HG02943 (cell line): Measurements from ENCODE around the gene MTHFD1.

Source experiments
- ATAC-seq: cut with Tn5 transposase; IDR thresholded peaks from one replicate; pipeline ENCODE4 v1.9.1; 2021; ENCODE audit warnings: mild to moderate bottlenecking, low read depth, moderate library complexity; ENCODE audit not compliant: unreplicated experiment

The MTHFD1 gene

DNA sequence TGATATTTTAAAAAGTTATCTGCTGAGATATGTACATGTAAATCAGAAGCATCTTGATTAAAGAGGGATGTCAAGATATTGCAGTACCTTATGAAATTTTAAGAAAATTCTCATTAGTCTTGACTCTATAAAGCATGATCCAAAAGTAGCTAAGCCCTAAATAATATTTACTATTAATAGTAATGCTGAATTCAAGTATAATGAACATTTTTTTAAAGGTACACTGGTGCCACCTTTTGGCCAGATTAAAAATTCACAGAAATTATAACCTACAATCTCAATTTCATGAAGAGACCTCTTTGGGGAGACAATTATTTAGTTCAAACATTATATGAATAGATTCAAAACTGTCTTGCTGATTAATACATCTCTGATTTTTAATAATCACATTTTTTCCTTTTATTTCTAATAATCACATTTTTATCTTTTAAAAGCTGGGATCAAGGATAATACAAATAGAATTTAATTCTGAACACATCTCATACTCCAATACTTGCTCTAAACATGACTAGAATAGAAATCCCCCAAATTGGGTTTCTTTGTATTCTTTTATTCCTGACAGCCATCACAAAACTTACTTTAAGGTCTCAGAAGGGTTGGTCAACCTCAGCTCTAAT, 90.6 kb downstream of the MTHFD1 start:
- no peak for ATAC-seq

DNA sequence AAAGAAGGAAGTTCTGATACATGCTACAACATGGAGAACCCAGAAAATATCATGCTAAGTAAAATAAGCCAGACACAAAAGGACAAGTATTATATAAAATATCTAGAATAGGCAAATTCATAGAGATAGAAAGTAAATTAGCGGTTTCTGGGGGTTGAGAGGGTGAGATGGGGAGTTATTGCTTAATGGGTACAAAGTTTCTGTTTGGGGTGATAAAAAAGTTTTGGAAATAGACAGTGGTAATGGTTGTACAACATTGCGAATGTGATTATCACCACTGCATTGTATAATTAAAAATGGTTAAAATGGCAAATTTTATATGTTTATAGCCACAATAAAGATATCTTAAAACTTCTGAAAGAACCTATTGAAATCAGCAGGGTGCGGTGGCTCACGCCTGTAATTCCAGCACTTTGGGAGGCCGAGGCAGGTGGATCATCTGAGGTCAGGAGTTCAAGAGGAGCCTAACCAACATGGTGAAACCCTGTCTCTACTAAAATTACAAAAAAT, 100.5 kb downstream of the MTHFD1 start:
- no peak for ATAC-seq

DNA sequence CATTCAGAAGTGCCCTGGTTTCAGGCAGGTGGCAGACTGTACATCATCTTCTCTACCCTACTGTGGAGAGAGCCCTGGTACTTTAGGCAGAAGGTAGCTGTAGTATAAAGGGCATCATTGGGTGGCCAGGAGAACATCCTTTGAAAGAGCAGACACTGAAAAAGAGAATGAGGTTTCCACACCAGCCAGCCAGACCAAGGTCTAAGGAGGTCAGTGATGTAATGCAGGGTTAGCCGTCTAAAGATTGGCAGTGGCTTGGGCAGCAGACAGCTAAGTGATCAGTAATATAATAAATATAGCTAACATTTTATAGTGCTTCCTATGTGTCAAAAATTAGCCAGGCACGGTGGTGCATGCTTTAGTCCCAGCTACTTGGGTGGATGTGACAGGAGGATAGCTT, 103.5 kb downstream of the MTHFD1 start:
- no peak for ATAC-seq

- ATAC-seq: no peak
These were observed 105.3 kb downstream of the MTHFD1 start for GRCh38 chr14:64493455-64493854.

DNA sequence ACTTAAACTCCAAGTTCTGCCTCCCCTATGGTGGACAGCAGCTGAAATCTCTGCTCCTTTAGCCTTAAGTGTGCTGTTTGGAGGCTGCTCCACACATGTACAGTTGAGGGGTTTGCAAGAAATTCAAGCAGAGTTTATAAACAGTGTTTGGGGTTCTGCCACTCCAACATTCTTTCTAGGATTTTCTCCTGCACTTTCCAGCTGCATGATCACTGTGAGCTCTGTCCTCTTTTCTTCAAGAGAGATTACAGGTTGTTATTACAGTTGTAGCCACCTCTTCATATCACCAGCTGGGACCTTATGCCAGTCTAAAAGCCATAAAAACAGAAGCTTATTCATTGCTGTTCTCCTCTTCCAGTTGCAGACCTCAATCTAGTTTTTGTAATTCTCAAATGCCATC, 107.1 kb downstream of the MTHFD1 start:
- ATAC-seq: no peak

- ATAC-seq: no peak
These were observed 108.6 kb downstream of the MTHFD1 start for GRCh38 chr14:64496764-64497163.

DNA sequence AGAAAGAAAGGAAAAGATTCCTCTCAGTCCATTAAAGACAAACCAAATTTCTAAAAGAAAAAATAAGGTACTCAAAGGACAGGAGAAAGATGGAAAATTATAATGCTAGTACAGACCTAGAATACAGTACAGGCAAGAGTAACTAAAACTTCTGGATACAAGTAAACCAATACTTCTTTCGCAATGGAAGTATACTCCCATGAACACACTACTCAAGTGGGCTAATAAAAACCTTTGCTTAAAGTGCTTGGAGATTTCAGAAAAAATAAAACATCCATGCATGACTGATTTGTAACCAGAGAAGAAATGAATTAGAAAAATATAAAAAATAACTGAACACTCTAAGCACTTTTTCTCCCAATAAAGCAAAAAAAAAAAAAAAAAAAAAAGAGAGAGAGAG, 111.9 kb downstream of the MTHFD1 start:
- ATAC-seq: no peak

GRCh38 chr14:64501411-64502171, 113.4 kb downstream of the MTHFD1 start:
- ATAC-seq: no peak

- no peak for ATAC-seq
These were observed 114.3 kb downstream of the MTHFD1 start for GRCh38 chr14:64502456-64502855.

- no peak for ATAC-seq
These were observed 114.8 kb downstream of the MTHFD1 start for GRCh38 chr14:64502887-64503433.

DNA sequence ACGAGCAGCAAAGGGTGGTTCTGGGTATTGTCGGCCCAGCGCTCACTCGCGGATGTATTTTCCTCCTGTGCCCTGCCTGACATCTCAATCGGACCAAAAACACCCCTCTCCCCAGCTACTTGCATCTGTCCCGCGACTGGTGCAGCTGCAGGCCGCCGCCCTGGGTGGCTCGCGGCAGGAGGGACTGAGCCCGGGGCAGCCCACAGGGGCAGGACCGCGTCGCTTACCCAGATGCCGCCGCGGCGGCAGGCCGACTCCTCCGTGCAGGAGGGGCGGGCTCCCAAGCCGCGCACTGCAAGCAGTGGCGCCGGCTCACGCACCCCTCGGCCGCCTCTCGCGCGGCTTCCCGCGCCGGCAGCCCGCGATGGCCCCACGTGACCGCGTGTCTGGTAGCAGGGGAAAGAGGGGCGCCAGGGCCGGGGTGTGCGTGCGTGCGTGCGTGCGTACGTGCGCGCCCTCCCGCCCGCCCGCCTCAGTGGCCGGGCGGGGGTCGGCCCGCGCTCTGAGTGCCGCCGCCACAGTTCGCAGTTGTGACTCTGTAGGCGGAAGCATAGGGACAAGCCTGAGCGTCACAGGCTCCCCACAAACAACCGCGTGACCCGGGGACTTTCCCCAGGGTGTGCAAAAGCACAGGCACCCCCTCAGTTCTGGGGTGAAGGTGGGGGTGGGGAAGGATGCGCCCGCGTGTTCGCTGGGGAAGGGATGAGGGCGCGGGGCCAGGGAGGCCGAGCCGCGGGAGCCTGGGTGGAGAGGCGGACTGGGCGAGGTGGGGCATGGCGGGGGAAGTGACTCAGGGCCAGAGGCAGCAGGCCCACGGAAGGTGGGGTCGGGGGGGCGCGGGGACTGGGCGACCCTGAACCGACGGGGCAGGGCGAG, 115.5 kb downstream of the MTHFD1 start, which contains the start of gene ZBTB25:
ZBTB25 (minus strand) TSS at position 405 of the 876 bp plus-strand sequence. CDS start 13,305 bp downstream, outside the sequence.
- peak; percentile 51 for ATAC-seq

DNA sequence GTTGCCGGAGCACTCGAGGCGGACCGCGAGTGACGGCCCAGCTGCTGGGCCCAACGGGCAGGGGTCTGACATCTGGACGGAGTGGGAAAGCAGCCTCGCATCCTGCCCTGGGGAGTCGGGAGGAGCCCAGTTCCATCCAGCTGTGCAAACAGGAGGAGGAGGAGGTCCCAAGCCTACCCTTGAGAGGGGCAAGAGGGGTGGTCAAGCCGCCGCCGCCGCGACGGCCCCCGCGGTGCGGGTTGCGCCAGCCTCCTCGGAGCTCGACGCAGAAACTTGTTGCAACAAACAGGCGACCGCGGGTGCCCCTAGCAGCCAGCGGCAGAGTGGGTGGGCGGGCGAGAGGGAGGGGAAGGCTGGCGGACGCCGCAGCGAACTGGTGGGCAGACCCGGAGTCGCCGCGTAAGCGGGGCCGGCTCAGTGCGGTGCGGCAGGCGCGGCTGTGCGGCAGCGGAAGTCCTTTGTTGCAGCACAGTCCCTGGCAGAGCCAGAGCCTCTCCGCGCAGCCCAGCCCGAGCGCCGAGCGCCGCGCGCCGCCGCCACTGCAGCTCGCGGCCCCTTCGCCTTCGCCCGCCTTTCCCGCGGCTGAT, 116.2 kb downstream of the MTHFD1 start, which contains the start of gene ZBTB1:
ZBTB1 (plus strand) TSS at position 461 of the 587 bp plus-strand sequence. CDS start 16,735 bp downstream, outside the sequence.
- peak; percentile 28 for ATAC-seq

- ATAC-seq: peak; percentile 33
These were observed 117.0 kb downstream of the MTHFD1 start for GRCh38 chr14:64504897-64505794.

DNA sequence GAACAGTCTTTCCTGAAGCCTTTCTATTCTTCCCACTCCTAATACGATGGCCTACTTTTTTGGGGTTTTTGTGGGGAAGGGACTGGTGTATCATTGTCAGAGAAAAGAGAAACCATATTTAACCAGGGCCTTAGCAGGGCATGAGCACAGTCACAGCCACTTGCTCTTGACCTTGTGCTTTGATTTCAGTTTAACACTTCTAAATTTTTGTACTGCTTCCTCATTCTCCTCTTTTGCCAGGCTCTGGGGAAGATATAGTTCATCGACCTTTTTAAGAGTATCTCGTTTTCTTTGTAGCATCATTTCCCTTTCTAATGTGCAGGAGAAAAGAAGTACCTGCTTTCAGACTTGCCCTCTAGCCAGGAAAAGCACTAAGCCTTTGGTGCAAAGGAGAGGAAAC, 118.6 kb downstream of the MTHFD1 start:
- no peak for ATAC-seq

DNA sequence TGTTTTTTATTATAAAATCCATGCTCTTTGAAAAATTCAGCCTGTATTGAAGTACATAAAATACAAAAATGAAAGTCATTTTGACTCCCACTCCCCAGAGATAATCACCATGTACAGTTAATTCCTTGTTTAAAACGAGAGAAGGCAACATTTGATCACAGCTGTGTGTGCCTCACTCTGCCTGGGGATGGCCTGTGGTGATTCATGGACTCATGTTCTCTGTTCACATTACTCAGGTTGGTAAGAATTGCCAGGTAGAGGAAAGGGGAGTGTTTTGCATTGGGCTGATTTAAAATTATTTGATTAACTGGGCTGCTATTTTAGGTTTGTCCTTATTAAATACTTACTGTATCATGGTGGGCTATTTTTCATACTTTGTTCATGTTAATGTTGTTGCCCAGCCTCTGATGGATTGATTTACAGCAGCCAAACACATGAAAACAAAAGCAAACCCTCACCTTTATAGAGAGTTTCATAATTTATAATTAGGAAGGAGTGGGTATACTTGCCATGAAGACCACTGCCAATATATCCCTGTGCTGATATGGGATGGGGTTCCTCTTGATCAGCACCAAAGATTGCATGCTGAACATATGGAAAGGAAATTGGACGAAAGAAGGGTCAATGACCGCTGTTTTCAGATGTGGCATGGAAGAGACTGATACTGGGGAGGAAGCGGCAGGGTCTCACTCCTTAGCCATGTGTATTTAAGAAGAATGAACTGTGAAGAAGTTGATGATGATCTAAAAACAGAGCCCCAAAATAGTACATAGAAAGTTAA, 119.4 kb downstream of the MTHFD1 start:
- ATAC-seq: no peak

DNA sequence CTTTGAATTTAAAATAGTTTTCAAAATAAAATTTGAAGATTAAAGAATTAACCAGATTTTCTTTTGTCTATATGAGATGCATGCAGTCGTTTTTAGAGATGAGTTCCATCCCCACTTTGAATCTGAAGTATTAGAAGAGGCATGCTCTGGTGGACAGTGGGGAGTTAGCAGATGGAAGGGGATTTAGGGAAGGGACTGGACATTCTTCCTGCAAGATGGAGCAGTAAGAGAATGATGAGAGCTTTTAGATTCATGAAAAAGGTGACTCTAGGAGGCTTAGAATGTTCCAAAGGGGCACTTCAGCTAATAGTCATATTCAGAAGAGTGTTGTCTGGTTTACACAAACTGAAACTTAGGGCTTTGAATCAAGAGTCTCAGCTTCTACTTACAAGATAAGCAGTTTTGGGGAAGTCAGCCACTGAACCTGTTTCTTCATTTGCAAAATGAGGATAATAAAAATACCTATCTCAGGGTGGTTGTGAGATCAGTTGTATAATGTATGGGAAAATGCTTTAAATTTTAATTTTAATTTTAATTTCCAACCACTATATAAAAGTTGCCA, 120.1 kb downstream of the MTHFD1 start:
- ATAC-seq: no peak

DNA sequence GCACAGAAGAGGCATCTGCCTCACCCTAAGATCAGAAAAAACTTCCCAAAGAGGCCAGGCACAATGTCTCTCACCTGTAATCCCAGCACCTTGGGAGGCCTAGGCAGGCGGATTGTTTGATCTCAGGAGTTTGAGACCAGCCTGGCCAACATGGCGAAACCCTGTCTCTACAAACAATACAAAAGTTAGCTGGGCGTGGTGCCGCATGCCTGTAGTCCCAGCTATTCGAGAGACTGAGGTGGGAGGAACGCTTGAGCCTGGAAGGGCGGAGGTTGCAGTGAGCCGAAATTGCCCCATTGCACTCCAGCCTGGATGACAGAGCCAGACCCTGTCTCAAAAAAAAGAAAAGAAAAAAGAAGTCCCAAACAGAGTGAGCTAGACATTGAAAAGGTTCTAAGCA, 120.9 kb downstream of the MTHFD1 start:
- ATAC-seq: no peak
